ENCODE measurements around the gene SRP14.
"Not testable (repeated sequence)": the region's sequence is repeated elsewhere in the genome, so short reads cannot be mapped to it uniquely, and the experiment has no call there.

Gene SRP14, protein sequence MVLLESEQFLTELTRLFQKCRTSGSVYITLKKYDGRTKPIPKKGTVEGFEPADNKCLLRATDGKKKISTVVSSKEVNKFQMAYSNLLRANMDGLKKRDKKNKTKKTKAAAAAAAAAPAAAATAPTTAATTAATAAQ

DNA sequence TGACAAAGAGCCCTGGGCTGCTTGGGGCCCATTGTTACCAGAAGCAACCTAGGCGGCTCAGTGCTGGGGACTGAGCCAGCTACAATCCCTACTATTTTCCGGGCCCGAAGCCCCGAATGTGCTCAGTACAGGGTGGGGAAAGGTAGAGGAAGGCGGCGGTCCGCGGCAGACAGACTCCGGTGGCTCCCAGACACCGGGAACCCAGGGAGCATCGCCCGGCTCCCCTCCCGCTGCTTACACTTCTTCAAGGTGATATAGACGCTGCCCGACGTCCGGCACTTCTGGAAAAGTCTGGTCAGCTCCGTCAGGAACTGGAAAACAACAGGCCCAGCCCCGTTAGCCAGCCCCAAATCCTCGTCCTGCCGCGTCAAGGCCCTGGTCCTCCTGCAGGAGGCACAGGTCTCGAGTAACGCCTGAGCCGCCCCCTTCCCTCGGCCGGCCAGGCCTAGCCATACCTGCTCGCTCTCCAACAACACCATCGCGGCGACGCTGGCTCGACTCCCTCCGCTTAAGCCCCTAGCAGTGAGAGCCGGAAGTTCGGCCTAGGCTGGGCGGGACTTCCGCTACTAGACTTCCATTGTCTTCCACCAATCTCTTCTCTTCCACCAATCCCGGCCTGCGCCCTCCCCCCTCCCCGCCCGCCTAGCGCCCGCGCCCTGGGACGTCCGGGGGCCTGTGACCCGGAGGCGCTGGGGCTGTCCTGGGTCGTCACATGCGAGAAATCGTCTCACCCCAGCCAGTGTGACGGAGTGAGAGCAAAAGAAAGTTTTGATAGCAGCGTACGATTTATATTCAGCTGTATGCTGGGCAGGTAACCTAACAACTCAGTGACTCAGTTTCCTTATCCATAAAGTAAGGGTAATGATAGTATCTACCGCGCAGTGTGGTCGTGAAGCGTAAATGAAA lies at the start of gene SRP14:
SRP14 (minus strand) TSS at position 544 of the 906 bp plus-strand sequence; CDS start at position 479, 65 bp downstream.
- intact Hi-C loops (cut with micrococcal nuclease), result loop anchor here (10.0 kb wide), 1 partner anchor 254 kb away; the partner anchor contains the start of gene FSIP1
- Mint-ChIP-seq H3K9me3 (no peaks in the 10 kb centered on the region), H3K4me3 (peak within 1 kb of the TSS; percentile 97), H3K4me1 (ENCODE audit: low read depth) (peaks cover 29% of the 10 kb centered on the region), H3K27ac (peak within 1 kb of the TSS; percentile 99), H3K36me3 (ENCODE audit: low read depth) (peaks cover 61% of the 10 kb centered on the region), H3K27me3 (no peaks in the 10 kb centered on the region)

DNA sequence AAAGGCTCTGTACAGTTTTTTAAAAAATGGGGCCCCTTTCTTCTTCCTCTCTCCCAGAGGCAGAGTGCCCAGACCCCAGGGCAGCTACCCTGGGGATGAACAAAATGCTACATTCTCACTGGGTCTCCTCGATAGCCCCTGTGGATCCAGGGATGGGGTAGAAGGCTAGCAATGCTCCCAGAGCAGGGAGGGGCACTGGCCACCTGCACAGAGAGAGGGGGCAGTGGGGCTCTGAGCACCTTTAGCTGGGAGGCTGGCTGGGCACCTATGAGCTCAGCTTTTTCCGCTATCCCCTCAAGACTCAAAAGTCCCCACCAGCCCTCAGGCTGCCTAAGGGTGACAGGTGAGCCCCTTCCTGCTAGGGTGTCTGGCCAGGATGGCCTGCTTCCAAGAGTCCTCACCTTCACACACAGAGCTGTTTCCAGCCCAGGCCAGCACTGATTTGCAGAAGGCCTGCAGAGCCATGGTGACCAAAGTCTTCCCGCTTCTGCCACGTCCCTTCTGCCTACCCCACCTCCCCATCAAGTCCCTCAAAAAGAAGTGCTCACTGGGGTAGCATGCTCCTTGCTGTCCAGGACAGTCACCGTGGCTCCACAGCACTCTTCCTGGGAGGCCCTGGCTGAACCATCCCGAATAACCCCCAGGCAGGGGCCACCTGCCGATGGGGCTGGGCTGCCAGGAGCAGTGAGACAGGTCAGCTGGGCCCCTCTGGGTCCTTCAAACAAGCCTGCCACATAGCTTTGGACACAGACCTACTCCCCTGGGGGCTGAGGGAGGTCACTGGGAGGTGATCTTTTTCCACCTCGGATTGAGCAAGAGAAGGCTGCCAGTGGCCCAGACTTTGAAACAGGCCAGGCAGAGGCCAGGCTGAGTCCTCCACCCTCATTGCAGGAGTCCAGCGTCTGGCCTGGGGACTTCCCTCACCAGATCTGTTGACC lies 49.3 kb upstream of the SRP14 start:
- Mint-ChIP-seq H3K9me3 (no peaks in the 10 kb centered on the region), H3K27ac (peak overlapping the region; percentile 30), H3K27me3 (peaks cover 3% of the 10 kb centered on the region), H3K4me3 (no peak overlapping the region), H3K4me1 (ENCODE audit: low read depth) (peaks cover 43% of the 10 kb centered on the region), H3K36me3 (ENCODE audit: low read depth) (peaks cover 38% of the 10 kb centered on the region)
- intact Hi-C loops (cut with micrococcal nuclease), result no loop called here

DNA sequence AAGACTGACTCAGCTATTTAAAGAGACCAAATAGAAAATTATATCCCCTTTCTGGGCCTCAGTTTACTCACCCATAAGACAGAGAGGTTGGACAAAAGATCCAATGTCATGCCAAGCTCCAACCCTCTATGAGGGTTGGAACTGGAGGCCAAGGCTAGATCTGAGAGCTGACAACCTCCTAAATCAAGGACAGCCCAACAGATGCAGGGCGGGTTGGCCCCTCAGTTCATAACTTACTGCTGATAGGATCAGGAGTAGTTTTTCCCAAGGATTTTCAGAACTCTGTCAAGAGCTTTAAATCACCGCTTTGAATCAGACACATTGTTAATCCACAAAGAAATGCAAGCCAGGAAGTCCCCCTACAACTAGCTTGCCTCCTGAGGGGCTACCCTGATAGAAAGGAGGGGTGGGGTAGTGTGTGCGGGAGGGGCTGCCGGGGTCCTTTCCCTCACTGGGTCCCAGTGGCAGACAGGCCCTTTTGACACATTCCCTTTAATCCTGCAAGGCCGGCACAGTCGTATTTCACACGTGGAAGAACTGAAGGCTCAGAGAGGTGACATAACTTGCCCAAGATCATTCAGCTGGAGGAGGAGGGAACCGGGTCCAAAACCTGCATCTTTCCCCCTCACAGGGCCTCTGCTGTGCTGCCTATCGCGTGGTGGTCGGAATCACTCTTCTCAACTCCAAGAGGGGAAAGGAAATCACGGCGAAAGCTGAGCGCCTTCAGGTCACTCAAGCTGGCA lies 48.3 kb upstream of the SRP14 start:
- Mint-ChIP-seq H3K27ac (no peak overlapping the region), H3K36me3 (ENCODE audit: low read depth) (peaks cover 32% of the 10 kb centered on the region), H3K9me3 (no peaks in the 10 kb centered on the region), H3K4me1 (ENCODE audit: low read depth) (peaks cover 43% of the 10 kb centered on the region), H3K27me3 (peaks cover 3% of the 10 kb centered on the region), H3K4me3 (no peak overlapping the region)
- intact Hi-C loops (cut with micrococcal nuclease), result no loop called here

DNA sequence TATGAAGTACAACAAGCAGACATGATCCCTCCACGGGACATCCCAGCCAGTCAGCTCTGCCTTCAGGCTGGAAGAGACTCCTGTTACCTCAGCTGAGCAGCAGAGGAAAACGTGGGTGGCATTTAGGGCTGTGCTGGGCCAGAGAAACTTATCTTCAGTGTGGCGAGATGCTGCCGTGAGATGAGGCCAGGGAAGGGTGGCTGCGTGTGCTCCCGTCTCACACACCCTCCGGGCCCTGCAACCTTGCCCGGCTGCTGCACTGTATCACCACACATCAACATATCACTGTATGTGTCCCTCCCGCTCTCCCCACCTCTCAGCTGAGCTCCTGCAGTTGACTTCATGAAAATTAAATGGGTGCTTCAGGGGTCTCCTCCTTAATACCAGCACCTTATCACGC lies 46.3 kb upstream of the SRP14 start:
- peak overlapping the region; percentile 27 for H3K27ac Mint-ChIP-seq
- intact Hi-C loops (cut with micrococcal nuclease), result no loop called here
- peaks cover 53% of the 10 kb centered on the region for H3K4me1 Mint-ChIP-seq (ENCODE audit: low read depth)
- peaks cover 3% of the 10 kb centered on the region for H3K27me3 Mint-ChIP-seq
- H3K9me3 Mint-ChIP-seq, result no peaks in the 10 kb centered on the region
- peaks cover 12% of the 10 kb centered on the region for H3K36me3 Mint-ChIP-seq (ENCODE audit: low read depth)
- no peak overlapping the region for H3K4me3 Mint-ChIP-seq

DNA sequence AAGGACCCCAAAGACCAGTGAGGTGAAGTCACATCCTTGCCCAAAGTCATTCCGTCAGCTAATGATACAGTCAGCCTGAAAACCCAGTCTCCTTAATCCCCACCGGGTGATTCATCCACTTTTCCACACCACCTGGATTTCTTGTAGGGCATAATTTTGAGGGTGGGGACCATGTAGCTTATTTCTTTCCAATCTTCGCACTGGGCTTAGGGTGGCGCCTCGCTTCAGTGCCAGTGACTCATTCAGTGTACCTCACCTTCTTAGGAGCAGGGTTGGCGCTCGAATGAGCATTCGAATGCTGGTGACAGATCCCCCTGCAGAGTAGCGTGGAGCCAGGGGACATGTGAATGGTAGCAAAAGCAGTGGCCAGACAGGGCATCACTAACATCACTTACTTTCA lies 45.7 kb upstream of the SRP14 start:
- Mint-ChIP-seq H3K36me3 (ENCODE audit: low read depth) (peaks cover 6% of the 10 kb centered on the region), H3K27me3 (peaks cover 3% of the 10 kb centered on the region), H3K27ac (peak overlapping the region; percentile 27), H3K4me1 (ENCODE audit: low read depth) (peaks cover 52% of the 10 kb centered on the region), H3K4me3 (no peak overlapping the region), H3K9me3 (no peaks in the 10 kb centered on the region)
- intact Hi-C loops (cut with micrococcal nuclease), result no loop called here

DNA sequence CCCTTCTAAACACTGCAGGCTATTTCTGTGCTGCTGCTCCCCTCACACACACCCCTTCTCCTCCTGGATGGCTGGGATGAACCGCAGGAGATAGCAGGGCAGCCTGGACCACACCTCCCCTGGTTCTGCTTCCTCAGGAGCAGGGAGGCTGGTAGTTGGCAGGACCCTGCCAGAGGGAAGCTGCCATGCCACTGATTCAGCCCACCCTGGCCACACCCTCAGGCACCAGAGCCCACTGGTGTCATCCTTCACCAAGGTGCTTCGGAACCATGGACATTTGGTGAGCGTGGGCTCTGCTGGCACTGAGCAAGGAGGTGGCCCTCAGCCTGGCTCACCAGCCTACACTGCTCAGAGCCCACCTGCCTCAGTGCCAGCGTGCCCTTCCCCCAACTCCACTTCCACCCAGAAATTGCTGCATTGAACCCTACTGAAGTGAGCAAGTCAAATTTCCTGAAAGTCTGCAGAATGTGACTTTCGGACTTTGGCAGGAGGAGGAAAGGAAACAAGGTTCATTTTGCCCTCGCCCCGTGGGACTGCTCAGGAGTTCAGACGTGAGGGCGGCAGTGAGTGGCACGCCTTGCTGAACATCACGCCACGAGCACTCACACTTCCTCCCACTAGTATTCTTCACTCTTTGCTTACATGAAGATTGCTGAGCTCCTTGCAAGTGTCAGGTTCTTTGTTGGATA lies 43.4 kb upstream of the SRP14 start:
- H3K27me3 Mint-ChIP-seq, result peaks cover 3% of the 10 kb centered on the region
- intact Hi-C loops (cut with micrococcal nuclease), result no loop called here
- no peaks in the 10 kb centered on the region for H3K9me3 Mint-ChIP-seq
- peak overlapping the region; percentile 92 for H3K27ac Mint-ChIP-seq
- H3K4me1 Mint-ChIP-seq (ENCODE audit: low read depth), result peaks cover 37% of the 10 kb centered on the region
- peak overlapping the region; percentile 74 for H3K4me3 Mint-ChIP-seq
- no peaks in the 10 kb centered on the region for H3K36me3 Mint-ChIP-seq (ENCODE audit: low read depth)

DNA sequence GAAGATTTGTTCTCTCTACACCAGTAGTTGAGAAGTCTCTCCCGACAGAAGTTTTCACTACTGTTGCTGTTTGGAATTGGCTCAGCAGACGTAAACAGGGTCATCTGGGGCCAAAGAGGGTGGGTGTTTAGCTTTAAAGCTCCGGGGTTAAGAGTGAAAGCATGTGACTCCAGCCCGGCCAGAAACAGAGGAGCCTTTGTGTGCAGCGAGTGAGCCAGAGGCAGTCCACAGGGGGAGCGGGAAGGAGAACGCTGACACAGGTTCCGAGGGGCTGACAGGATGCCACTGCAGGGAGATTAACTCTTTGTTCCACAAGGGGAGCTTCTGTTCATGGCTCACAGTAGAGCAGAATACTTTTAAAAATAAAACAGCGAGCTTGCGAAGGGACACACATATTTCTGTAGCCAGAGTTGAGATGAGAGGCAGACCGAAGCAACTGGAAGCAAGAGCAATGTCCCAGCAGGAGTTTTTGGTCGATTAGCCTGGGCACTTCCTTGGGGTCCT lies 42.8 kb upstream of the SRP14 start:
- Mint-ChIP-seq H3K4me1 (ENCODE audit: low read depth) (peaks cover 37% of the 10 kb centered on the region), H3K27me3 (peaks cover 3% of the 10 kb centered on the region), H3K36me3 (ENCODE audit: low read depth) (no peaks in the 10 kb centered on the region), H3K9me3 (no peaks in the 10 kb centered on the region), H3K27ac (peak overlapping the region; percentile 92), H3K4me3 (peak overlapping the region; percentile 74)
- intact Hi-C loops (cut with micrococcal nuclease), result no loop called here

DNA sequence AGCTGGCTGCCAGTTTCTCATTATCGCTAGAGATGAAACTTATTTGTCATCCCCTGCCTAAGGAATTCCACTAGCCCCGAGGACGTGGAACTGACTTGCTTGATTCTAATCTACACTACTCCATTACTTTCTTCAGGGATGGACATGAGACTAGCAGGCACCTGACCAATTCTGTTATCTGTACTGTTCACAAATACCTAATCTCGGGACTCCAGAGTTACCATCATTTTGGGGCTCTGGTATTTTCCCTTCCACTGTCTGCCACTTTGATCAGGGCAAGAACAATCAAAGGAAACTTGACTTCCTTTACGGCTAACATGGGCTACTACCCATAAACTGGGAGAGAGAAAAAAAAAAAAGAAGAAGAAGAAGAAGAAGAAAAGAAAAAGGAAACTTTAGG lies 41.9 kb upstream of the SRP14 start:
- Mint-ChIP-seq H3K4me3 (peak overlapping the region; percentile 66), H3K27ac (peak overlapping the region; percentile 92), H3K27me3 (peaks cover 3% of the 10 kb centered on the region), H3K36me3 (ENCODE audit: low read depth) (no peaks in the 10 kb centered on the region), H3K9me3 (no peaks in the 10 kb centered on the region), H3K4me1 (ENCODE audit: low read depth) (peaks cover 39% of the 10 kb centered on the region)
- intact Hi-C loops (cut with micrococcal nuclease), result no loop called here

DNA sequence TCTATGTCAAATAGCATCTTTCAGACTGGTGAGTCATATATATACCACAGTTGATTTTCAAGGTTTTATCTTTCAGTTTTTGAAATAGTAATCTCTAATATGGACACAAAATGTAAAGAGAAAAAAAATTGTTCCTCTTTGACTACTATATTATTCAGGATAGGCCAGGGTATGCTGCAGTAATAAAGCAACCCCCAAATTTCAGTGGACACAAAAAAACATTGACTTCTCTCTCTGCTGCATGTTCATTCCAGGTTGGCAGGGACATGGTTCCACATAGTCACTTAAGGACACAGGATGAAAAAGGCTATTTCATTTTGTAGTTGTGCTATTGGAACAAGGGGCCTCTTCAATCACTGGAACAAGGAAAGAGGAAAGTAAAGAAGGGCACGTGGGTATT lies 41.1 kb upstream of the SRP14 start:
- Mint-ChIP-seq H3K36me3 (ENCODE audit: low read depth) (no peaks in the 10 kb centered on the region), H3K9me3 (no peaks in the 10 kb centered on the region), H3K4me1 (ENCODE audit: low read depth) (peaks cover 47% of the 10 kb centered on the region), H3K4me3 (no peak overlapping the region), H3K27ac (no peak overlapping the region), H3K27me3 (peaks cover 3% of the 10 kb centered on the region)
- intact Hi-C loops (cut with micrococcal nuclease), result no loop called here

DNA sequence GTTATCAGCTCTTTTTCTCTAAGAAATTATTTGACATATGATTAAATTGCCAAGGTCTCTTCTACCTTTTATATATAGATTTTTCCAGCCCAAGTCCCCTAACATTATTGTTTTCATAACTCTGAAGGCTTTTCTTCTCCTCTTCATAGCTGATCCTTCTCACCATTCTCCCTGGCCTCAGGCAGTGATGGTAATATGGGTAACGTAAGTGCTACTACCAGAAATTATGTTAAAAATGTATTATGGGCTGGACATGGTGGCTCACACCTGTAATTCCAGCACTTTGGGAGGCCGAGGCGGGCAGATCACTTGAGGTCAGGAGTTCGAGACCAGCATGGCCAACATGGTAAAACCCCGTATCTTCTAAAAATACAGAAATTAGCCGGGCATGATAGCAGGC lies 40.5 kb upstream of the SRP14 start:
- Mint-ChIP-seq H3K4me3 (no peak overlapping the region), H3K36me3 (ENCODE audit: low read depth) (no peaks in the 10 kb centered on the region), H3K27me3 (peaks cover 3% of the 10 kb centered on the region), H3K4me1 (ENCODE audit: low read depth) (peaks cover 53% of the 10 kb centered on the region), H3K27ac (no peak overlapping the region), H3K9me3 (peaks cover 2% of the 10 kb centered on the region)
- intact Hi-C loops (cut with micrococcal nuclease), result no loop called here

DNA sequence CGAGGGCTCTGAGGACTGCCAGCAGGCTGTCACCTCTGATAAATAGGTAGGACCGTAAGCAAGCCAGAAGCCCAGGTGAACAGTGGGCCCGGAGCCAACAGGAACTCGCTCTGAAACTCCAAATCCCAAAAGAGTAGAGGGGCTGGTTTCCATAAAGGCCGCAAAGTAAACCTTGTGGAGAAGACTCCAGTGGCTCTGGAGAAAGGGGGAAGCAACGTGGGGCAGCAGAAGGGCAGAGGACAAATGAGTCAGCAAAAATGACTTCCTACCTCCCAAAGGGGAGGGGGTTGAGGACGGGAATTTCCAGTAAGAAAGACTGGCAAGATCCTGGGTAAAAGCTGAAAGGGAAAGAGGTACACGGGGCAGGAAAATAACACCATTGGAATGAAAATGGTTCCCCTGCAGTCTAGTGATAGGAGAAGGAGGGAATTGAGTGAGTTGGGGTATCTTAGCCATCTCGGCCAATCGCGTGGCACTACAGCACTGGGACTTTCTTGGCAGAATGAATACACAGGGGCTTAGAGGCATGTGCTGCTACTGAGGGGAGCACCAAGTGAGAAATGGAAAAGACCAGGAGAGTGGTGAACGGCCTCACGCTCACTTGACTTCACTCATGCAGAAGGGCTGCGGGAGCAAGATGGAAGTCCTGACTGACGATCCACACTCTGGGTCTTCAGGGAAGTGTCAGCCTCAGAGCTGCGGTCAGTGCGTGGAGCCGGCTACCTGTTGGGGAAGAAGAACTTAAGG lies 36.5 kb upstream of the SRP14 start:
- Mint-ChIP-seq H3K9me3 (peaks cover 8% of the 10 kb centered on the region), H3K27me3 (peaks cover 12% of the 10 kb centered on the region)

DNA sequence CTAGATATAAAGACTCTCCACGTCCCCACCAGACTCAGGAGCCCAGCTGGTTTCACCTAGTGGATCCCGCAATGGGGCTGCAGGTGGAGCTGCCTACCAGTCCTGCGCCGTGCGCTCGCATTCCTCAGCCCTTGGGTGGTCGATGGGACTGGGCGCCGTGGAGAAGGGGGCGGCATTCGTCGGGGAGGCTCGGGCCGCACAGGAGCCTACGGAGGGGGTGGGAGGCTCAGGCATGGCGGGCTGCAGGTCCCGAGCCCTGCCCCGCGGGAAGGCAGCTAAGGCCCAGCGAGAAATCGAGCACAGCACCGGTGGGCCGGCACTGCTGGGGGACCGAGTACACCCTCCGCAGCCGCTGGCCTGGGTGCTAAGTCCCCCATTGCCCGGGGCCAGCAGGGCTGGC lies 35.7 kb upstream of the SRP14 start:
- H3K36me3 Mint-ChIP-seq (ENCODE audit: low read depth); intact Hi-C loops (cut with micrococcal nuclease); H3K9me3 Mint-ChIP-seq; H3K4me3 Mint-ChIP-seq: not testable (repeated sequence)
- Mint-ChIP-seq H3K27me3 (peaks cover 12% of the 10 kb centered on the region), H3K4me1 (ENCODE audit: low read depth) (peaks cover 36% of the 10 kb centered on the region), H3K27ac (peak overlapping the region; percentile 60)

More for the DNA sequence above, 36.5 kb upstream of the SRP14 start:
- peaks cover 38% of the 10 kb centered on the region for H3K4me1 Mint-ChIP-seq (ENCODE audit: low read depth)
- intact Hi-C loops (cut with micrococcal nuclease), result no loop called here
- no peaks in the 10 kb centered on the region for H3K36me3 Mint-ChIP-seq (ENCODE audit: low read depth)
- H3K27ac Mint-ChIP-seq, result peak overlapping the region; percentile 67
- H3K4me3 Mint-ChIP-seq, result no peak overlapping the region

Data from dendritic cell treated with granulocyte-macrophage colony-stimulating factor and Interleukin-4, amounts not matched to agents 40 ng/mL and 50 ng/mL, for 4 days (primary cell).